SK-N-MC (cell line): ENCODE results near the gene SLC25A6.

Experiments used
- DNase-seq: peaks from one replicate; pipeline ENCODE4 v3.0.0-alpha.2; 2011; ENCODE audit warnings: low read depth, low spot score
- H3K27ac ChIP-seq: fragments of 200-600 bp; sonication (generic); 2 replicates; pipeline ENCODE4 v1.5.1; 2016; ENCODE audit warnings: mixed run types
- H3K36me3 ChIP-seq: fragments of 200-600 bp; sonication (generic); 2 replicates; pipeline ENCODE4 v1.6.1; 2017; ENCODE audit warnings: antibody characterized with exemption, low read length, mixed read lengths; ENCODE audit not compliant: insufficient read depth
- H3K4me3 ChIP-seq: fragments of 200-600 bp; sonication (generic); 2 replicates; pipeline ENCODE4 v1.5.1; 2016
- H3K9ac ChIP-seq: fragments of 200-600 bp; sonication (generic); 2 replicates; pipeline ENCODE4 v1.8.0; 2017; ENCODE audit warnings: mixed run types, mixed read lengths; ENCODE audit not compliant: insufficient read length
- H3K9me3 ChIP-seq: fragments of 200-600 bp; sonication (generic); 2 replicates; pipeline ENCODE4 v1.6.1; 2017; ENCODE audit warnings: low read depth, mild to moderate bottlenecking, antibody characterized with exemption, low read length, moderate library complexity, mixed read lengths
- EZH2 ChIP-seq: fragments of 200-600 bp; sonication (generic); IDR thresholded peaks from one replicate; pipeline ENCODE4 v1.6.1; 2017; ENCODE audit warnings: antibody characterized with exemption
- FOXP2 ChIP-seq: optimal IDR thresholded peaks from 2 replicates; pipeline ENCODE3; 2011; ENCODE audit warnings: mild to moderate bottlenecking, moderate library complexity; ENCODE audit not compliant: insufficient read depth; ENCODE audit errors: extremely low read length, control extremely low read depth
- POLR2AphosphoS5 ChIP-seq: IDR thresholded peaks from 2 replicates; pipeline ENCODE4 v1.6.1; 2012; ENCODE audit warnings: mild to moderate bottlenecking, low read depth, low read length, borderline replicate concordance

Gene SLC25A6

DNA sequence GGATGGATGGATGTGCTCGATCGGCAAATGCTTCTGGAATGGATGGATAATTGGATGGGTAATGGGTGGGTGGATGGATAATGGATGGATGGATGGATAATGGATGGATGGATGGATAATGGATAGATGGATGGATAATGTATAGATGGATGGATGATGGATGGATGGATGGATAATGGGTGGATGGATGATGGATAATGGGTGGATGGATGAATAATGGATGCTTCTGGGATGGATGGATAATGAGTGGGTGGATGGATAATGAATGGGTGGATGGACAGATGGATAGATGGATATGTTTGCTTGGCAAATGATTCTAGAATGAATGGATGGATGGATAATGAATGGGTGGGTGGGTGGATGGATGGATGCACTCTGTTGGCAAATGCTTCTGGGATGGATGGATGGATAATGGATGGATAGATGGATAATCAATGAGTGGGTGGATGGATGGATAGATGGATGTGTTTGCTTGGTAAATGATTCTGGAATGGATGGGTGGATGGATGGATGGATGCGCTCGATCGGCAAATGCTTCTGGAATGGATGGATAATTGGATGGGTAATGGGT lies 3.8 kb upstream of the SLC25A6 start:
- peaks cover 10% of the 10 kb centered on the region for H3K36me3 ChIP-seq
- no peak overlapping the region for H3K4me3 ChIP-seq
- H3K9me3 ChIP-seq: no peaks in the 10 kb centered on the region
- H3K9ac ChIP-seq: no peak overlapping the region
- DNase-seq: no peak
- H3K27ac ChIP-seq: no peak overlapping the region
- TF ChIP-seq EZH2 (no peak), FOXP2 (no peak), POLR2AphosphoS5 (no peak)

DNA sequence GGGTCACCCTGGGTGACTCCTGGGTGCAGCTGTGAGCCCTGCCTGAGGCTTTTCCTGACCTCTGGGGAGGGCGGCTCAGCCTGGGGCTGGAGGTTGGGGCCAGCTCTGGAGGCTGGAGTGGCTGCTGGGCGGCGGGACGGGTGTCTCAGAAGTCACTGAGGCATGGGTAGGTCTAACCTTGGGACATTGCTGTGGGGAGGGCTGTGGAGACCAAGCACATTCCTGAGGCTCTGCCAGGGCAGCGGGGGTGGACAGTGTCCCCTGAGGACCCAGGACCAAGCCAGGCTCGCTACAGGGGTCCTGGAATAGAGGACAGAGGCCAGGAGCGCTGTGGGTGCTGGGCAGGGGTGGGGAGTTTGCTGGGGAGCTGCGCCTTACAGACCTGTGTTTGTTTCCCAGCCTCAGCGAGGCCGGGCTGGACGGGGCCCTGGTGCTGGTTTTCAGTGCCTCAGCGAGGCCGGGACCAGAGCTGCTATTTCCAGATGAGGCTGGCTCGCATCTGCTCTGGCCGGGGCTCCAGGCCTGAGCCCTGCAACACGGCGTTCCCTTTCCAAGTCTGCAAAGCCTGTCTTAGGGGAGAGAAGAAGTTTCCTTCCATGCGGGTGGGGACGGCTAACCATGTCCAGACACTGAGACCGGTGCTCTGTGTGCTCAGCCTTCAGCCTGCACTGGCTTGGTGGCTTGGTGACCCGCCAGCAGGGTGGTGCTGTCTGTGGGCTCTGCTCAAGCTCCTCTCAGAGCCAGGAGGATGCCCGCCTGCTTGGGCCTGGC lies 3.0 kb upstream of the SLC25A6 start:
- Histone ChIP-seq H3K27ac (peak overlapping the region; percentile 19; the same call in 1 of the 2 replicates), H3K9ac (peak overlapping the region; percentile 33), H3K4me3 (peak overlapping the region; percentile 12; the same call in 1 of the 2 replicates), H3K36me3 (peaks cover 18% of the 10 kb centered on the region), H3K9me3 (no peaks in the 10 kb centered on the region)
- DNase-seq: no peak
- no peak for TF ChIP-seq FOXP2
- no peak for TF ChIP-seq POLR2AphosphoS5
- TF ChIP-seq EZH2: no peak

DNA sequence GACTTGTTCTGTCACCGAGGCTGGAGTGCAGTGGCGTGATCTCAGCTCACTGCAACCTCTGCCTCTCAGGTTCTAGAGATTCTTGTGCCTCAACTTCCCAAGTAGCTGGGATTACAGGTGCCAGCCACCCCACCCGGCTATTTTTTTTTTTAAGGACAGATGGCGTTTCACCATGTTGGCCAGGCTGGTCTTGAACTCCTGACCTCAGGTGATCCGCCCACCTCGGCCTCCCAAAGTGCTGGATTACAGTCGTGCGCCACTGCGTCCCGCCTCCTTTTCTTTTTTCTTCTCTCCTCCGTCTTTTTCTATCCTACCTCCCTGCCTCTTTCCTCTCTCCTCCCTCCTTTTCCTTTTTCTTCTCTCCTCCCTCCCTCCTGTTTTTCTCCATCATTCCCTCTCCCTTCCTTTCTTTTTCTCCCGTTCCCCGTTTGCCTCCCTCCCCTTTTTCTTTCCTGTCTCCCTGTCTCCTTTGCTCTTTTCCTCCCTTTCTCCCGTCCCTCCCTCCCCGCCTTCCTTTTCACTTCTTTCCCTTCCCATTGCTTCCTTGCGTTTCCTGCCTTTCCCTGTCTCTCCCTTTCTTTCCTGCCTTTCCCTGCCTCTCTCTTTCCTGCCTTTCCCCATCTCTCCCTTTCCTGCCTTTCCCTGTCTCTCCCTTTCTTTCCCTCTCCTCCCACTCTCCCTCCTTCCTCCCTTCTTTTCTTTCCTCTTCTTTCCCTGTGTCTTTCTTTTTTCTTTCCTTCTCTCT lies 2.1 kb upstream of the SLC25A6 start:
- TF ChIP-seq EZH2 (no peak), POLR2AphosphoS5 (no peak), FOXP2 (no peak)
- Histone ChIP-seq H3K9me3 (no peaks in the 10 kb centered on the region), H3K27ac (peak overlapping the region; percentile 93; the same call in 1 of the 2 replicates), H3K36me3 (peaks cover 25% of the 10 kb centered on the region), H3K4me3 (peak overlapping the region; percentile 78; the same call in 1 of the 2 replicates), H3K9ac (peak overlapping the region; percentile 33)
- no peak for DNase-seq

DNA sequence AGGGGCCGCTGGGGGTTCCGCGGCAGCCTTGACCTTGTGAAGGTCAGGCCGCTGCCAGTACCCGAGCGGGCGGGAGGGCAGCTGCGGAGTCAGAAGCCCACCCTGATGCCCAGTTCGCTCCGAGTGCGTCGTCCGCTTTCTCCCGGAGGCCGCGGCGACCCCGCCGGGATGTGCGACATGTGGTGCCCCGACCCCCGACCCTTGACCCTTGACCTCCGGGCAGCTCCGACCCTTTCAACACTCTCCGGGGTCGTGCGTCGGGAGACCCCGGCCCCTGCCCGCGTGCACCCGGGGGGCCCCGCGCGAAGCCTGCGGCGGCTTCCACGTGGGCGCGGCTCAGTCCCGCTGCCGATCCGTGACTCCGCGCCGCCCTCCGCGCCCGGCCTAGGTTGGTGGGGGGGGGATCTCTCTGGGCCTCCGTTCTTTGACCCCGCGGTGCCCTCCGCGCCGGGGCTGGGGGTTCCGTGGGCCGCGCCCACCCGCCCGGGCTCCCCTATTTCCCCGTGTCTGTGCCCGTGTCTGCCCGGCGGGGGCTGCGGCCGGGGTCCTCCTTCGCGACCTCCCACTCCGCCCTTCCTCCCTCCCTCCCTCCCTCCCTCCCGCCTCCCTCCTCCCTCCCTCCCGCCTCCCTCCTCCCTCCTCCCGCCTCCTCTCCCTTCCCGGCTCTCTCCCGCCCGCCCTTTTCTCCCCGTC lies 609 bp upstream of the SLC25A6 start:
- peak overlapping the region; percentile 99 for H3K9ac ChIP-seq
- TF ChIP-seq EZH2 (no peak), FOXP2 (no peak), POLR2AphosphoS5 (no peak; the same call in none of the 2 replicates)
- H3K27ac ChIP-seq: peak overlapping the region; percentile 99
- DNase-seq: no peak
- peak overlapping the region; percentile 79 for H3K4me3 ChIP-seq
- H3K9me3 ChIP-seq: no peaks in the 10 kb centered on the region
- H3K36me3 ChIP-seq: peaks cover 39% of the 10 kb centered on the region

DNA sequence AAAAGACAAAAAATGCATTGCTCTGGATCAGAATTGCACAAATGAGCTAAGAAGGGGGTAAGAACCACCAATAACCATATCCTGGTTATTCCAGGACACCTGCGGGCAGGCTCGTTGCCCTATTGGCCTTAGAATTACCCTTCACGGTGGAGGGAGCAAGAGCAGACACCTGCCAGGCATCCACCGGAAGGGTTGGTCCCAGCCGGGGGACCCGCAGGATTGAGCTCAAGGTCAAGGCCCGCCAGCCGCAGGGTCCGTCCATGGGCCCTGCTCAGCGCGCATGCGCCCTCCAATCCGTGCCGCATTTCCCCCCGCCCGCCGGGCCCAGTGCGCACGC lies 575 bp downstream of the SLC25A6 start:
- Histone ChIP-seq H3K9ac (peak overlapping the region; percentile 100), H3K9me3 (no peaks in the 10 kb centered on the region), H3K4me3 (peak overlapping the region; percentile 79), H3K36me3 (peaks cover 51% of the 10 kb centered on the region), H3K27ac (peak overlapping the region; percentile 98; the same call in 1 of the 2 replicates)
- TF ChIP-seq EZH2 (no peak), POLR2AphosphoS5 (no peak), FOXP2 (no peak)
- DNase-seq: no peak

DNA sequence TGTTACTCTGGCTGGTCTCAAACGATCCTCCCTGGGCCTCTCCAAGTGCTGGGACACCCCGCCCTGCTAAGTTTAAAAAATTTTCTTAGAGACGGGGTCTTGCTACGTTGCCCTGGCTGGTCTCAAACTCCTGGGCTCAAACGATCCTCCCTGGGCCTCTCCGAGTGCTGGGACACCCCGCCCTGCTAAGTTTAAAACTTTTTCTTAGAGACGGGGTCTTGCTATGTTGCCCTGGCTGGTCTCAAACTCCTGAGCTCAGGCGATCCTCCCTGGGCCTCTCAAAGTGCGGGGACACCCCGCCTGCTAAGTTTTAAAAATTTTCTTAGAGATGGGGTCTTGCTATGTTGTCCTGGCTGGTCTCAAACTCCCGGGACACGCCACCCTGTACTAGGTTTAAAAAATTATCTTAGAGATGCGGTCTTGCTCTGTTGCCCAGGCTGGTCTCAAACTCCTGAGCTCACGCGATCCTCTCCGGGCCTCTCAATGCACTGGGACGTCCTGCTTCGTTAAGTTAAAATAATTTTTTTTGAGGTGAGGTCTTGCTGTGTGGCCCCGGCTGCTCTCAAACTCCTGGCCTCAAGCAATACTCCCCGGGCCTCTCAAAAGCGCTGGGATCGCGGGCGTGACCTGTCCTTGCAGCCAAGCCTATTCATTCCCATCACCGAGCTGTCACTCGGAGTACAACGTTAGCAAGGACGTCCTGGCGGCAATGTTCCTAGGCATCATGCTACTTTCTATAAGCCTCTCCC lies 1.1 kb downstream of the SLC25A6 start:
- TF ChIP-seq FOXP2 (no peak), POLR2AphosphoS5 (no peak), EZH2 (no peak)
- Histone ChIP-seq H3K4me3 (peak overlapping the region; percentile 79), H3K27ac (peak overlapping the region; percentile 3; the same call in 1 of the 2 replicates), H3K36me3 (peaks cover 56% of the 10 kb centered on the region), H3K9me3 (no peaks in the 10 kb centered on the region), H3K9ac (peak overlapping the region; percentile 100)
- DNase-seq: no peak

DNA sequence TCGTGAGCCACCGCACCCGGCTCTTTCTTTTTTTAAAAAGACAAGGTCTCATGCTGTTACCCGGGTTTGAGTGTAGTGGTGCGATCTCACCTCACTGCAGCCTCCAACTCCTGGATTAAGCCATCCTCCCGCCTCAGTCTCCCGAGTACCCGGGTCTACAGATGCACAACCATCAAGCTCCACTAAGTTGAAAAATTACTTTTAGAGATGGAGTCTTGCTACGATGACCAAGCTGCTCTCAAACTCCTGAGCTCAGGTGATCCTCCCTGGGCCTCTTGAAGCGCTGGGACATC lies 2.0 kb downstream of the SLC25A6 start:
- Histone ChIP-seq H3K4me3 (peak overlapping the region; percentile 79; the same call in 1 of the 2 replicates), H3K27ac (no peak overlapping the region), H3K36me3 (peaks cover 65% of the 10 kb centered on the region), H3K9me3 (no peaks in the 10 kb centered on the region), H3K9ac (no peak overlapping the region)
- TF ChIP-seq FOXP2 (no peak), POLR2AphosphoS5 (no peak), EZH2 (no peak)
- DNase-seq: no peak
